Superior temporal gyrus (tissue), 1 donor: Measurements from ENCODE around the gene PRRC2B.
"Not testable (repeated sequence)": the region's sequence is repeated elsewhere in the genome, so short reads cannot be mapped to it uniquely, and the experiment has no call there.

Experiments
- DNase-seq: peaks from one replicate; pipeline ENCODE4 v3.0.0-alpha.2; 2016; ENCODE audit errors: extremely low spot score

PRRC2B gene

GRCh38 chr9:131393622-131394463 lies at the start of gene PRRC2B:
TSS of gene PRRC2B (plus strand) at chr9:131394086. CDS start at chr9:131430145, 36,059 bp downstream.
- peak; percentile 75 for DNase-seq

- DNase-seq, result not testable (repeated sequence)
Observed at GRCh38 chr9:131344931-131345535, 48.9 kb upstream of the PRRC2B start.

- no peak for DNase-seq
Observed at GRCh38 chr9:131346559-131346958, 47.3 kb upstream of the PRRC2B start.

GRCh38 chr9:131347376-131348020 lies 46.4 kb upstream of the PRRC2B start:
- DNase-seq, result no peak

- no peak for DNase-seq
Observed at GRCh38 chr9:131348631-131349521, 45.0 kb upstream of the PRRC2B start.

GRCh38 chr9:131349522-131349880 lies 44.4 kb upstream of the PRRC2B start:
- no peak for DNase-seq

GRCh38 chr9:131349881-131350563 lies 43.9 kb upstream of the PRRC2B start:
- DNase-seq, result peak; percentile 88

- not testable (repeated sequence) for DNase-seq
Observed at GRCh38 chr9:131356479-131356878, 37.4 kb upstream of the PRRC2B start.

GRCh38 chr9:131358556-131358955 lies 35.3 kb upstream of the PRRC2B start:
- no peak for DNase-seq

- no peak for DNase-seq
Observed at GRCh38 chr9:131361202-131361833, 32.6 kb upstream of the PRRC2B start.

GRCh38 chr9:131365546-131365945 lies 28.3 kb upstream of the PRRC2B start:
- no peak for DNase-seq

GRCh38 chr9:131366761-131367401 lies 27.0 kb upstream of the PRRC2B start:
- DNase-seq, result no peak

- DNase-seq, result no peak
Observed at GRCh38 chr9:131367450-131367849, 26.4 kb upstream of the PRRC2B start.

- no peak for DNase-seq
Observed at GRCh38 chr9:131370638-131371037, 23.2 kb upstream of the PRRC2B start.

- DNase-seq, result not testable (repeated sequence)
Observed at GRCh38 chr9:131372599-131372973, 21.3 kb upstream of the PRRC2B start.

- DNase-seq, result not testable (repeated sequence)
Observed at GRCh38 chr9:131374638-131375037, 19.2 kb upstream of the PRRC2B start.

- DNase-seq, result no peak
Observed at GRCh38 chr9:131379056-131379455, 14.8 kb upstream of the PRRC2B start.

GRCh38 chr9:131382850-131383729 lies 10.8 kb upstream of the PRRC2B start:
- peak; percentile 59 for DNase-seq

- DNase-seq, result no peak
Observed at GRCh38 chr9:131385296-131385695, 8.6 kb upstream of the PRRC2B start.
